Tibial artery (tissue), 4 donors: ENCODE results near the gene MTHFD1L.

Source experiments
- DNase-seq, 2 donors: peaks; one replicate each; pipeline ENCODE4 v3.0.0-alpha.2; 2019
- H3K27ac ChIP-seq, 2 donors: fragments of 200-600 bp; sonication (generic) in 1 of 2; 1 replicate in 1 of 2; 2 replicates in 1 of 2; pipeline ENCODE4 v1.5.1; 2018 to 2019; ENCODE audit warnings: mild to moderate bottlenecking in 1 of 2
- H3K27me3 ChIP-seq, 2 donors: fragments of 200-600 bp; sonication (generic) in 1 of 2; one replicate each; pipeline versions ENCODE4 v1.5.1 to v1.6.0; 2016 to 2019
- H3K36me3 ChIP-seq, 3 donors: fragments of 200-600 bp; sonication (generic) in 2 of 3; one replicate each; pipeline ENCODE4 v1.5.1; 2016 to 2019; ENCODE audit warnings: mild to moderate bottlenecking in 2 of 3
- H3K4me1 ChIP-seq, 4 donors: fragments of 200-600 bp; sonication (generic) in 2 of 4; 1 replicate in 3 of 4; 2 replicates in 1 of 4; pipeline ENCODE4 v1.5.1; 2016 to 2019
- H3K4me3 ChIP-seq, 2 donors: fragments of 200-600 bp; sonication (generic) in 1 of 2; 1 replicate in 1 of 2; 2 replicates in 1 of 2; pipeline ENCODE4 v1.5.1; 2018 to 2019; ENCODE audit warnings: mild to moderate bottlenecking in 2 of 2
- H3K9me3 ChIP-seq, 3 donors: fragments of 200-600 bp; sonication (generic) in 1 of 3; one replicate each; pipeline ENCODE4 v1.5.1; 2016 to 2019
- intact Hi-C: fragments of 100-400 bp; cut with DNase I; formaldehyde crosslinking; loops from one replicate; pipeline ENCODE4 v1.15.0; 2023; ENCODE audit warnings: low total_unique reads
- TF ChIP-seq, protein P1 (sequence below), 2 experiments: fragments of 200-600 bp in 1 of 2; fragments of 450-650 bp in 1 of 2; IDR thresholded peaks; one replicate each; pipeline ENCODE4 v1.5.1; 2017 to 2019; ENCODE audit warnings: antibody characterized with exemption in 2 of 2, mild to moderate bottlenecking in 1 of 2, moderate library complexity in 1 of 2

The MTHFD1L gene

DNA sequence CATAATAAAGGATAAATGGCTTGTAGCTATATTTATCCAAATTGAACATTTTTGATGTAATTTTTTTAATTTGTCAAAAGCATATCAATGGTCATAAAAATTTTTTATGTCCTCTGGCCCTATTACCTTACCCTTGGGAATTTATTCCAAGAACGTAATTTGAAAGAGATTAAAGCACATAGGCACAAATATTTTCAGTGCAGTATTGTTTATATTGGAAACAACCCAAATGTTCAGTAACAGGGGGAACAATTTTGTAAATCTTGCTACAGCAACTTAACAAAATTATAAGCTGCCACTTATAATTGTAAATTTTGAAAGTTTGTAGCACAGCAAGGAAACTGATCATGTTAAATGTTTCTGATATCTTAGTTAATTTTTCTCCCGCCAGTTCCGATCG is 142.4 kb downstream of the MTHFD1L start:
- H3K27me3 ChIP-seq = no peaks in the 10 kb centered on the region
- no peaks in the 10 kb centered on the region for H3K9me3 ChIP-seq
- DNase-seq = no peak
- no peak overlapping the region for H3K4me3 ChIP-seq
- H3K36me3 ChIP-seq = peaks cover 0 to 5% (median 0%) of the 10 kb centered on the region in 3 donors
- TF ChIP-seq, protein P1, sequence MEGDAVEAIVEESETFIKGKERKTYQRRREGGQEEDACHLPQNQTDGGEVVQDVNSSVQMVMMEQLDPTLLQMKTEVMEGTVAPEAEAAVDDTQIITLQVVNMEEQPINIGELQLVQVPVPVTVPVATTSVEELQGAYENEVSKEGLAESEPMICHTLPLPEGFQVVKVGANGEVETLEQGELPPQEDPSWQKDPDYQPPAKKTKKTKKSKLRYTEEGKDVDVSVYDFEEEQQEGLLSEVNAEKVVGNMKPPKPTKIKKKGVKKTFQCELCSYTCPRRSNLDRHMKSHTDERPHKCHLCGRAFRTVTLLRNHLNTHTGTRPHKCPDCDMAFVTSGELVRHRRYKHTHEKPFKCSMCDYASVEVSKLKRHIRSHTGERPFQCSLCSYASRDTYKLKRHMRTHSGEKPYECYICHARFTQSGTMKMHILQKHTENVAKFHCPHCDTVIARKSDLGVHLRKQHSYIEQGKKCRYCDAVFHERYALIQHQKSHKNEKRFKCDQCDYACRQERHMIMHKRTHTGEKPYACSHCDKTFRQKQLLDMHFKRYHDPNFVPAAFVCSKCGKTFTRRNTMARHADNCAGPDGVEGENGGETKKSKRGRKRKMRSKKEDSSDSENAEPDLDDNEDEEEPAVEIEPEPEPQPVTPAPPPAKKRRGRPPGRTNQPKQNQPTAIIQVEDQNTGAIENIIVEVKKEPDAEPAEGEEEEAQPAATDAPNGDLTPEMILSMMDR (IDR thresholded peaks at IDR 0.05) = no peak
- peaks cover 0 to 8% (median 4%) of the 10 kb centered on the region in 4 donors for H3K4me1 ChIP-seq
- no peak overlapping the region for H3K27ac ChIP-seq
- intact Hi-C loops = no loop called here

DNA sequence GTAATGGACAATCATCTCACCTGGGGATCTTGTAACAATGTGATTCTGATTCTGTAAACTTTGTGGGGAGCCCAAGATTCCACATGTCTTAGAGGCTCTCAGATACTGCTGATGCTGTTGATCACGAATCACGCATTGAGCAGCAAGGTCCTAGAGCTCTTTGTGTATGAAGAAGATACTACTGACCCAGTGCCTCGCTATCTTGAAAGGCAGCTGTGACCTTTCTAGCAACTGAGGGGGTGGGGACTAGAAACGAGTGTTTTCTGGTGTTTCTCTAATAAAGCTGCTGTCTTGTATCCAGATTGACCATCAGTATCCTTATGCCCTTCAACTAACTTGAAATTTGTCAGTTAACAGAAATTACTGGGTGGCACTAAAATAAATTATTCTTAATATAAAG is 142.9 kb downstream of the MTHFD1L start:
- H3K27me3 ChIP-seq = no peaks in the 10 kb centered on the region
- H3K9me3 ChIP-seq = no peaks in the 10 kb centered on the region
- peaks cover 0 to 8% (median 4%) of the 10 kb centered on the region in 4 donors for H3K4me1 ChIP-seq
- TF ChIP-seq, protein P1 (IDR thresholded peaks at IDR 0.05) = no peak
- intact Hi-C loops = no loop called here
- no peak for DNase-seq
- H3K27ac ChIP-seq = no peak overlapping the region
- H3K4me3 ChIP-seq = no peak overlapping the region
- H3K36me3 ChIP-seq = peaks cover 0 to 5% (median 0%) of the 10 kb centered on the region in 3 donors

DNA sequence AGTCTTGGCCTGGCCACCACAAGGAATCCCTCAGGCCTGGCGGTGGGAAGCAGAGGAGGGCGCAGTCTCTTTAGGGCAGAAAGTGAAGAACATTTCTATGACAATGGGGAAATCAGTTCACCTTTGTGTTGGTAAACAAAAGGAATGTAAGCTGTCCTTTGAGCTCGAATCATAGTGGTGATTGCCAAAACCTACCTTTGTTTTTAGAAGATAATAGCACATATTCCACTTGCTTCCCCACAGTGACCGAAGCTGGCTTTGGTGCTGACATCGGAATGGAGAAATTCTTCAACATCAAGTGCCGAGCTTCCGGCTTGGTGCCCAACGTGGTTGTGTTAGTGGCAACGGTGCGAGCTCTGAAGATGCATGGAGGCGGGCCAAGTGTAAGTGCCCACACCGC is 144.1 kb downstream of the MTHFD1L start:
- Histone ChIP-seq H3K27ac (no peak overlapping the region), H3K4me1 (peaks cover 0 to 10% (median 4%) of the 10 kb centered on the region in 4 donors), H3K4me3 (no peak overlapping the region), H3K9me3 (no peaks in the 10 kb centered on the region), H3K27me3 (no peaks in the 10 kb centered on the region), H3K36me3 (peaks cover 0 to 5% (median 0%) of the 10 kb centered on the region in 3 donors)
- TF ChIP-seq, protein P1 (IDR thresholded peaks at IDR 0.05) = no peak
- intact Hi-C loops = no loop called here
- DNase-seq = no peak

DNA sequence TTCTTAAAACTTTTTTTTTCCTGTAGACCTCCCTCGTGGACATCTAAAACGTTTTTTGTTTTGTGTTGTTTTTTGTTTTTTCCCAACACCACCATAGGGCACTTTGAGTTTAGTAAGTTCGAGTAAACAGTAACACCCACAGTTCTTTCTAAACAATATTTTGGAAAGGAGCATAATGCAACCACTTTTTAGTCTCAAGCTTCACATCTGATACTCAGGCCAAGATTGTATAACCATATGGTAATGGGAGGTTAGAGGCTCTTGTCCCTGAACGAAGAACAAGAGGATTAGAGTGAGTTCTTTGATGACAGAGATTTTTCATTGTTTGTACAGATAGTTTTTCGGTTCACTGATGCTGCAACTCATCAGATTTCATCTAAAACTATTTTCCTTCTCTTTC is 144.6 kb downstream of the MTHFD1L start:
- no peak for DNase-seq
- Histone ChIP-seq H3K36me3 (peaks cover 0 to 5% (median 0%) of the 10 kb centered on the region in 3 donors), H3K4me1 (peaks cover 0 to 12% (median 4%) of the 10 kb centered on the region in 4 donors), H3K27me3 (no peaks in the 10 kb centered on the region), H3K4me3 (no peak overlapping the region), H3K9me3 (no peaks in the 10 kb centered on the region), H3K27ac (no peak overlapping the region)
- intact Hi-C loops = no loop called here
- TF ChIP-seq, protein P1 (IDR thresholded peaks at IDR 0.05) = no peak

DNA sequence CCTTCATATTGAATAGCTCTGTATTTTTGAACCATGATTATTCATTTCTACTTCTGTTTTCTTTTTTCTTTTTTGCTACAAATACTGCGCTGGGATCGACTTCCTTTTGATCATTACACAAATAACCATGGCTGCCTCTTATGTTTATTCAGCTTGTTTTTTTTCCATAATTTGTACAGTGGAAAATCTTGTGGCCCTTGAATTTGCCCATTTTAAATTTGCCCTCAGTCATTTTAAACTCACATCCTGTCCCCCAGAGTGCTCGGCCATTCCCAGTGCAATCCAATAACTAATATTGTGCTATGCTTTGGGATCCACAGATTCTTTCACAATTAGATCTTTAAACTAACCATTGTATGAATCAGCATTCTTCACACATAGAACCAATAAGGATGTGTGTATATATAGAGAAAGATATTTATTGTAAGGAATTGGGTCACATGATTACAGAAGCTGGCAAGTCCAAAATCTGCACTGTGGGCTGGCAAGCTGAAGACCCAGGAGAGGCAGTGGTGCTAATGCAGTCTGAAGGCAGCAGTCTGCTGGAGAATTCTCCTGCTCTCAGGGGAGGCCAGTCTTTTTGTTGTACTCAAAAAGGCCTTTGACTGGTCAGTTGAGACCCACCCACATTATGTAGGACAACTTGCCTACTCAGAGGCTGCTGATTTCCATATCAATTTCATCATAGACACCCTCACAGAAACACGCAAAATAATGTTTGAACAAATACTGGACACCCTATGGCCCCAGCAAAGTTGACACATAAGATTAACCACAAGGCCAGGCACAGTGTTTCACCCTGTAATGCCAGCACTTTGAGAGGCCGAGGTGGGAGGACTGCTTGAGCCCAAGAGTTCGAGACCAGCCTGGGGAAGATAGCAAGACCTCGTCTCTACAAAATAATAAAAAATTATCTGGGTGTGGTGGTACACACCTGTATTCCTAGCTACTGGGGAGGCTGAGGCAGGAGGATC is 147.1 kb downstream of the MTHFD1L start:
- TF ChIP-seq, protein P1 (IDR thresholded peaks at IDR 0.05) = no peak
- H3K27ac ChIP-seq = no peak overlapping the region
- intact Hi-C loops = loop anchor here (2.0 kb wide), 1 partner anchor 320 kb away; no protein-coding TSS in a partner anchor
- H3K9me3 ChIP-seq = no peaks in the 10 kb centered on the region
- no peaks in the 10 kb centered on the region for H3K27me3 ChIP-seq
- peaks cover 8 to 19% (median 12%) of the 10 kb centered on the region in 3 donors for H3K36me3 ChIP-seq
- no peak overlapping the region for H3K4me3 ChIP-seq
- peaks cover 0 to 9% (median 3%) of the 10 kb centered on the region in 4 donors for H3K4me1 ChIP-seq
- no peak for DNase-seq
